Brain microvascular endothelial cell (primary cell): Measurements from ENCODE around the gene TTC16.

Experiments used
- DNase-seq: peaks from one replicate; pipeline ENCODE4 v3.0.0-alpha.2; 2020
- H3K27ac ChIP-seq: fragments of 250-450 bp; sonication (Bioruptor Pico); 2 replicates; pipeline ENCODE4 v1.5.1; 2020; ENCODE audit warnings: mild to moderate bottlenecking, moderate library complexity
- H3K27me3 ChIP-seq: fragments of 250-450 bp; sonication (Bioruptor Pico); replicated peaks from 2 replicates; pipeline ENCODE4 v1.5.1; 2020; ENCODE audit warnings: mild to moderate bottlenecking
- H3K36me3 ChIP-seq: fragments of 250-450 bp; sonication (Bioruptor Pico); replicated peaks from 2 replicates; pipeline ENCODE4 v1.5.1; 2020; ENCODE audit warnings: mild to moderate bottlenecking
- H3K4me3 ChIP-seq: 2 replicates; pipeline ENCODE4 v1.5.1; 2011; ENCODE audit warnings: low read depth, mild to moderate bottlenecking, control low read depth, low read length, moderate library complexity
- CTCF ChIP-seq: IDR thresholded peaks from 2 replicates; pipeline ENCODE4 v1.5.1; 2011; ENCODE audit warnings: low read depth, mild to moderate bottlenecking, moderate library complexity, low read length, control low read depth, inconsistent platforms; ENCODE audit errors: missing control alignments
- in situ Hi-C: cut with HindIII; loops from 2 replicates; pipeline ENCODE4 v1.10.0; 2017; ENCODE audit warnings: low sequenced_read_pairs, low pct_ligation_motif_present

TTC16 gene, protein sequence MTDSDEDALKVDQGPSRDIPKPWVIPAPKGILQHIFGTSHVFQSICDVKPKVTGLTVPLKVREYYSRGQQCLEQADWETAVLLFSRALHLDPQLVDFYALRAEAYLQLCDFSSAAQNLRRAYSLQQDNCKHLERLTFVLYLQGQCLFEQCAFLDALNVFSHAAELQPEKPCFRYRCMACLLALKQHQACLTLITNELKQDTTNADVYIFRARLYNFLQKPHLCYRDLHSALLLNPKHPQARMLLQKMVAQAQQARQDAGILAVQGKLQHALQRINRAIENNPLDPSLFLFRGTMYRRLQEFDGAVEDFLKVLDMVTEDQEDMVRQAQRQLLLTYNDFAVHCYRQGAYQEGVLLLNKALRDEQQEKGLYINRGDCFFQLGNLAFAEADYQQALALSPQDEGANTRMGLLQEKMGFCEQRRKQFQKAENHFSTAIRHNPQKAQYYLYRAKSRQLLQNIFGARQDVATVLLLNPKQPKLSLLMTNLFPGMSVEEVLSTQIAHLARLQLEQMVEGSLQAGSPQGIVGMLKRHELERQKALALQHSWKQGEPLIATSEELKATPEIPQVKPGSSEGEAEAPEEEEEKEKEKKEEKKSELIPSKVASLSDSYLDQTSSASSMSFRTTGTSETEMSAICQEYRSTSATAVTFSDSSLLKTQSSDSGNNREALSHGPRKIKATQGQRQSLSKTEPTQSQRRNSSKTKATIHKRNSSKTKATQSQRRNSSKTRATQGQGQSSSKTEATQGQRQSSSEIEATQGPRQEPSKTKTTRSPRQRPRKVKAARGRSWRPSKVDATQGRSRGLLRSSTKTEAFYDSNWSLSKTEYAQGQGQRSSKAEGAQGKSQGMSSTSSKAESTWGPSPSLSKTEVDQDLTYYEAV

GRCh38 chr9:127715470-127716337 lies at the start of gene TTC16, which contains the start of gene PTRH1:
TTC16 (plus strand) TSS chr9:127716079; CDS start chr9:127716146, 67 bp downstream.
PTRH1 (minus strand) TSS chr9:127715663; CDS start chr9:127715639, 24 bp downstream.
- Histone ChIP-seq H3K4me3 (peak within 1 kb of the TSS; percentile 81), H3K27ac (peak within 1 kb of the TSS; percentile 51), H3K36me3 (no peaks in the 10 kb centered on the region), H3K27me3 (no peaks in the 10 kb centered on the region)
- in situ Hi-C loops: no loop called here
- peak; percentile 90 for DNase-seq
- TF ChIP-seq CTCF: no peak

DNA sequence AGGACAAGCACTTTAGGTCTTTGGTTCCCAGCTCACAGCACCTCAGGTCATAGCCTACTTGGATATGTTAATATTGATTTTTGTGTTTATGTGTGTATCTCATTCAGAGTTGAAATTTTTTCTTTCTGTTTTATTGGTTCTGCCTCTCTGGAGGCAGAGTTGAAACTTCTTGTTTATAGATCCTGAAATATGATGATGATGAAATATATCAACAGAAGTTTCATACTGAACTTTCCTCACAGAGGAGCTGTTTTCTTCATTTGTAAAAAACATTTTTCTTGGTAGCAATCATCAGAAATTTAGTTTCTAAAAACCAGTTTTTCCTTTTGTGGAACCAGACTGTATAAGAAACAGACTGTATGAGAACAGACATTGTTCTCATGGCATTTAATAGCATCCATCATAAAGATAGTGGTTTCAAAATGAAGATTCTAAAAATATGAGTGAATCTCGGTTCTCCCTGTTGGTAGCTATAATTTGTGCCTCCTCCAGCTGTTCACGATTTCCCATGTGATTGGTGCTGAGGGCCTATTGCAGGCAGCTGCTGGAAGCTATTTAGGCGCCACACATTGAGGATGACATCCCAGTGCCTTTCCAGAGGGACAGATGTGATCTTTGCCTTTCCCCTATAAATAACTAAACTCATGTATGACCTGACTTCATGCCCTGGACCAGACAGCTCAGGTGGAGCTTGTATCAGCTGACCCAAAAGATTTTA lies 48.6 kb upstream of the TTC16 start:
- Histone ChIP-seq H3K27me3 (no peaks in the 10 kb centered on the region), H3K36me3 (peaks cover 3% of the 10 kb centered on the region), H3K4me3 (no peak overlapping the region), H3K27ac (no peak overlapping the region)
- no peak for TF ChIP-seq CTCF
- no peak for DNase-seq
- in situ Hi-C loops: no loop called here

DNA sequence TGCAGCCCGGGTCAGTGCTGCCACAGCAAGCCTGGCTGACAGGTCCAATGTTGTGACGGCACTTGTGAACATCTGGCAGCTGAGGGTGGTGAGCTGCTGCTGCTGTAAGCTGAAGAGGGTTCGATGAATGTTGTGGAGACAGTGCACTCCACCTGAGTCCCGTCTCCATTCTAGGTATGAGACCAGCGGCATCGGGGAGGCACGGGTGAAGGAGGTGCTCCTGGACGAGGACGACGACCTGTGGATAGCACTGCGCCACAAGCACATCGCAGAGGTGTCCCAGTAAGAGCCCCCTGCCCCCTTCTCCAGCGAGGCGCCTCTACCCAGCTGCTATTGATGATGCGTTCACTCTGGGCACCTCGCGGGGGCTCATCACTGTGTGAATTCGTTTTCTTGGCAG lies 48.0 kb upstream of the TTC16 start:
- TF ChIP-seq CTCF: no peak
- in situ Hi-C loops: no loop called here
- Histone ChIP-seq H3K27ac (no peak overlapping the region), H3K36me3 (peaks cover 7% of the 10 kb centered on the region), H3K27me3 (no peaks in the 10 kb centered on the region), H3K4me3 (no peak overlapping the region)
- no peak for DNase-seq

GRCh38 chr9:127673234-127673633 lies 42.6 kb upstream of the TTC16 start:
- no peak overlapping the region for H3K4me3 ChIP-seq
- in situ Hi-C loops: no loop called here
- no peaks in the 10 kb centered on the region for H3K27me3 ChIP-seq

More at GRCh38 chr9:127673234-127673633, 42.6 kb upstream of the TTC16 start:
- H3K36me3 ChIP-seq: peaks cover 7% of the 10 kb centered on the region
- no peak overlapping the region for H3K27ac ChIP-seq
- TF ChIP-seq CTCF: no peak
- no peak for DNase-seq
